OCI-LY3 (cell line): ENCODE measurements around the gene NTPCR.

ENCODE experiments used
- H2AFZ ChIP-seq: fragments of 200-600, 300-600 bp; shearing (Covaris generic); 2 replicates; pipeline ENCODE4 v1.6.0; 2014; ENCODE audit warnings: antibody characterized with exemption, low read depth, low read length
- H3K27ac ChIP-seq: fragments of 200-600, 300-600 bp; sonication (generic); 2 replicates; pipeline ENCODE4 v1.5.1; 2014; ENCODE audit warnings: mild to moderate bottlenecking, low read length, moderate library complexity, mixed read lengths
- H3K27me3 ChIP-seq: fragments of 200-600, 300-600 bp; sonication (generic); 2 replicates; pipeline ENCODE4 v1.6.1; 2014; ENCODE audit warnings: low read depth, low read length, mixed read lengths
- H3K36me3 ChIP-seq: fragments of 200-600, 300-600 bp; sonication (generic); replicated peaks from 2 replicates; pipeline ENCODE3; 2014; ENCODE audit warnings: low read depth, low read length, mixed read lengths
- H3K4me1 ChIP-seq: fragments of 300-600, 200-600 bp; sonication (generic); 2 replicates; pipeline ENCODE4 v1.6.1; 2014; ENCODE audit warnings: low read length, mixed read lengths
- H3K4me2 ChIP-seq: fragments of 200-600, 300-600 bp; sonication (generic); 2 replicates; pipeline ENCODE4 v1.6.1; 2014; ENCODE audit warnings: low read length, mixed read lengths
- H3K4me3 ChIP-seq: fragments of 300-600, 200-600 bp; sonication (generic); 2 replicates; pipeline ENCODE4 v1.5.1; 2014; ENCODE audit warnings: antibody characterized with exemption, mild to moderate bottlenecking, low read length, moderate library complexity
- H3K79me2 ChIP-seq: fragments of 300-600, 200-600 bp; shearing (Covaris generic); 2 replicates; pipeline ENCODE4 v1.6.1; 2014; ENCODE audit warnings: mild to moderate bottlenecking, low read length, mixed read lengths
- H3K9ac ChIP-seq: fragments of 300-600, 200-600 bp; shearing (Covaris generic); 2 replicates; pipeline ENCODE4 v1.6.0; 2014; ENCODE audit warnings: mild to moderate bottlenecking, low read length, moderate library complexity
- H3K9me3 ChIP-seq: fragments of 200-600, 300-600 bp; shearing (Covaris generic); 2 replicates; pipeline ENCODE4 v1.6.1; 2014; ENCODE audit warnings: low read length, mixed read lengths; ENCODE audit not compliant: insufficient read depth
- H4K20me1 ChIP-seq: fragments of 200-600, 300-600 bp; sonication (generic); 2 replicates; pipeline ENCODE4 v1.6.1; 2016; ENCODE audit warnings: low read length, mixed read lengths; ENCODE audit not compliant: insufficient read depth
- EZH2phosphoT487 ChIP-seq: fragments of 200-600 bp; shearing (Covaris generic); IDR thresholded peaks from 2 replicates; pipeline ENCODE4 v1.6.1; 2018; ENCODE audit warnings: antibody characterized with exemption, mixed run types, low read depth
- TF ChIP-seq, protein P1 (sequence below): fragments of 200-600, 300-600 bp; sonication (generic); IDR thresholded peaks from 2 replicates; pipeline ENCODE4 v1.5.1; 2014; ENCODE audit warnings: antibody characterized with exemption, low read length, low read depth

NTPCR gene

GRCh38 chr1:232995189-232995588, 44.8 kb downstream of the NTPCR start:
- H3K79me2 ChIP-seq: no peaks in the 10 kb centered on the region
- H3K4me3 ChIP-seq: no peak overlapping the region
- no peaks in the 10 kb centered on the region for H4K20me1 ChIP-seq
- H3K27me3 ChIP-seq: no peaks in the 10 kb centered on the region
- H3K4me1 ChIP-seq: no peaks in the 10 kb centered on the region
- H2AFZ ChIP-seq: no peak overlapping the region
- TF ChIP-seq EZH2phosphoT487: no peak
- TF ChIP-seq, protein P1, sequence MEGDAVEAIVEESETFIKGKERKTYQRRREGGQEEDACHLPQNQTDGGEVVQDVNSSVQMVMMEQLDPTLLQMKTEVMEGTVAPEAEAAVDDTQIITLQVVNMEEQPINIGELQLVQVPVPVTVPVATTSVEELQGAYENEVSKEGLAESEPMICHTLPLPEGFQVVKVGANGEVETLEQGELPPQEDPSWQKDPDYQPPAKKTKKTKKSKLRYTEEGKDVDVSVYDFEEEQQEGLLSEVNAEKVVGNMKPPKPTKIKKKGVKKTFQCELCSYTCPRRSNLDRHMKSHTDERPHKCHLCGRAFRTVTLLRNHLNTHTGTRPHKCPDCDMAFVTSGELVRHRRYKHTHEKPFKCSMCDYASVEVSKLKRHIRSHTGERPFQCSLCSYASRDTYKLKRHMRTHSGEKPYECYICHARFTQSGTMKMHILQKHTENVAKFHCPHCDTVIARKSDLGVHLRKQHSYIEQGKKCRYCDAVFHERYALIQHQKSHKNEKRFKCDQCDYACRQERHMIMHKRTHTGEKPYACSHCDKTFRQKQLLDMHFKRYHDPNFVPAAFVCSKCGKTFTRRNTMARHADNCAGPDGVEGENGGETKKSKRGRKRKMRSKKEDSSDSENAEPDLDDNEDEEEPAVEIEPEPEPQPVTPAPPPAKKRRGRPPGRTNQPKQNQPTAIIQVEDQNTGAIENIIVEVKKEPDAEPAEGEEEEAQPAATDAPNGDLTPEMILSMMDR: no peak
- peaks cover 3% of the 10 kb centered on the region for H3K36me3 ChIP-seq
- H3K9ac ChIP-seq: no peak overlapping the region
- H3K27ac ChIP-seq: no peak overlapping the region
- H3K9me3 ChIP-seq: no peaks in the 10 kb centered on the region; the same call in 1 of the 2 replicates
- no peak overlapping the region for H3K4me2 ChIP-seq

DNA sequence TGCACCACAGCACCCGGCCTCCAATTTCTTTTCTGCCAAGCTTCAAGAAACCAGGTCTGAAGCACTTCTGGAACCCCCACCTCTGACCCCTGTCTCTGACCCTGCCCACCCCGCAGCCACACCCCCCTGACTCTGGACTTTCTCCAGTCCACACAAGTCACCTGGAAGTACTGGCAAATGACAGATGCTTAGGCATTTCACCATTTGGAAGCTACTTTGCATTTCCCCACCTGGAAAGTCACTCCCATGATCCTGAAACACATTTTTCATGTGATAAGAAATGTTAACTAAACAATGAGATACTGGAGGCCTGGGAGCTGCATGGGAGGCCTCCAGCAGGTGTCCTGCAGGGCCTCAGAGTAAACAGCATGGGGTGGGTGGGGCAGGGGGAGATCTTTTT, 45.7 kb downstream of the NTPCR start:
- H3K4me1 ChIP-seq: no peaks in the 10 kb centered on the region
- H3K4me3 ChIP-seq: no peak overlapping the region
- H4K20me1 ChIP-seq: no peaks in the 10 kb centered on the region
- H3K27ac ChIP-seq: no peak overlapping the region
- no peak overlapping the region for H3K4me2 ChIP-seq
- no peak overlapping the region for H2AFZ ChIP-seq
- H3K27me3 ChIP-seq: no peaks in the 10 kb centered on the region
- H3K9me3 ChIP-seq: no peaks in the 10 kb centered on the region; the same call in 1 of the 2 replicates
- H3K79me2 ChIP-seq: no peaks in the 10 kb centered on the region
- H3K9ac ChIP-seq: no peak overlapping the region
- TF ChIP-seq, protein P1: no peak
- no peak for TF ChIP-seq EZH2phosphoT487
- H3K36me3 ChIP-seq: peaks cover 3% of the 10 kb centered on the region

- no peaks in the 10 kb centered on the region; the same call in 1 of the 2 replicates for H3K9me3 ChIP-seq
- no peak overlapping the region for H3K27ac ChIP-seq
- no peak overlapping the region for H3K9ac ChIP-seq
- no peaks in the 10 kb centered on the region for H4K20me1 ChIP-seq
- TF ChIP-seq EZH2phosphoT487: no peak
- TF ChIP-seq, protein P1: no peak
- peaks cover 3% of the 10 kb centered on the region for H3K36me3 ChIP-seq
- no peaks in the 10 kb centered on the region for H3K79me2 ChIP-seq
- H3K4me2 ChIP-seq: no peak overlapping the region
- H2AFZ ChIP-seq: no peak overlapping the region
- no peak overlapping the region for H3K4me3 ChIP-seq
- no peaks in the 10 kb centered on the region for H3K4me1 ChIP-seq
- no peaks in the 10 kb centered on the region for H3K27me3 ChIP-seq
These were observed 47.7 kb downstream of the NTPCR start for GRCh38 chr1:232998138-232998537.

GRCh38 chr1:232998646-232999045, 48.2 kb downstream of the NTPCR start:
- no peak overlapping the region for H3K4me2 ChIP-seq
- H3K27ac ChIP-seq: no peak overlapping the region
- H3K9ac ChIP-seq: no peak overlapping the region
- H3K36me3 ChIP-seq: peaks cover 2% of the 10 kb centered on the region
- no peaks in the 10 kb centered on the region for H4K20me1 ChIP-seq
- H3K4me1 ChIP-seq: no peaks in the 10 kb centered on the region
- no peaks in the 10 kb centered on the region; the same call in 1 of the 2 replicates for H3K9me3 ChIP-seq
- no peak overlapping the region for H2AFZ ChIP-seq
- no peaks in the 10 kb centered on the region for H3K79me2 ChIP-seq
- TF ChIP-seq, protein P1: no peak
- no peak for TF ChIP-seq EZH2phosphoT487
- no peak overlapping the region for H3K4me3 ChIP-seq
- no peaks in the 10 kb centered on the region for H3K27me3 ChIP-seq
